Pancreas (tissue), 10 donors: ENCODE data around the gene ALPL. TPM values are rescaled to one million over a fixed set of nuclear protein-coding genes. Genes with fewer than 3 reads are reported as not detected.

Experiments used
- ATAC-seq, 4 donors: fragments of 200-7000 bp; cut with Tn5 transposase; one replicate each; pipeline versions ENCODE4 v1.8.0 to v1.9.1; 2020; ENCODE audit warnings: mild to moderate bottlenecking in 4 of 4, moderate library complexity in 4 of 4
- DNase-seq, 6 donors: peaks; one replicate each; pipeline ENCODE4 v3.0.0-alpha.2; 2020
- FAIRE-seq: peaks from 2 replicates; lab custom pipeline; 2012; peaks lifted over from hg19 to GRCh38; lab: Jason Lieb, UNC
- H3K27ac ChIP-seq, 4 donors: fragments of 200-600 bp; sonication (generic); 1 replicate in 3 of 4; 2 replicates in 1 of 4; pipeline versions ENCODE4 v1.5.0 to v1.8.0; 2020
- H3K27me3 ChIP-seq, 4 donors: fragments of 200-600 bp; one replicate each; pipeline ENCODE4 v1.8.0; 2021
- H3K36me3 ChIP-seq, 3 donors: fragments of 200-600 bp; sonication (generic) in 1 of 3; one replicate each; pipeline versions ENCODE4 v1.5.0 to v1.8.0; 2020 to 2021
- H3K4me1 ChIP-seq, 3 donors: fragments of 200-600 bp; one replicate each; pipeline ENCODE4 v1.8.0; 2021
- H3K4me3 ChIP-seq, 4 donors: fragments of 200-600 bp; sonication (generic) in 2 of 4; one replicate each; pipeline versions ENCODE4 v1.5.0 to v1.8.0; 2020 to 2021
- H3K9me3 ChIP-seq, 4 donors: fragments of 200-600 bp; one replicate each; pipeline ENCODE4 v1.8.0; 2021
- CTCF ChIP-seq, 4 donors: fragments of 200-600 bp; sonication (generic) in 3 of 4; IDR thresholded peaks; one replicate each; pipeline versions ENCODE4 v1.5.0 to v1.8.0; 2021; ENCODE audit warnings: antibody characterized with exemption in 4 of 4
- WGBS, 2 donors: extraction: QIAGEN DNeasy Blood & Tissue Kit; methylation state at CpG; one replicate each; pipeline ENCODE4 v1.1.7; 2013; 5-methylcytosine and 5-hydroxymethylcytosine counted together
- intact Hi-C, 3 donors: fragments of 100-400 bp; cut with DNase I; formaldehyde crosslinking; loops; one replicate each; pipeline versions ENCODE4 v1.11.1 to v1.14.2; 2022
- polyA plus RNA-seq, 2 donors: library from polyadenylated mRNA; stranded (reverse); fragments of 200-250 nt; gene quantifications; one replicate each; pipeline ENCODE4 v1.2.3, GENCODE V29; 2013
- total RNA-seq, 6 donors: library from RNA; stranded (reverse); fragmentation: NEBNext Ultra II Directional in 4 of 6; extraction: Animal tissue kit (Norgen Biotek cat#: 25700) in 4 of 6; gene quantifications; one replicate each; pipeline versions ENCODE4 v1.2.1 to v1.2.4, GENCODE V29; 2021 to 2023
- donor health status: healthy with polysubstance abuse.
- donor health status: DM: no; HTN: no; CAD: no; lungs with moderate emphysema.
- donor health status: DM: no; HTN: no; CAD: no.
- donor health status: control.
- donor health status: control.
- donor health status: Bipolar disorder and iron deficiency.
- donor health status: DM: yes; HTN: yes; CAD: no.
- donor health status: DM: no; HTN: no; CAD: no.
- donor health status: DM: no; HTN: no; CAD: no.
- donor health status: DM: yes; HTN: yes; CAD: no.

The ALPL gene
- total and polyA plus RNA-seq, 8 donors: 0.63 to 6.7 (median 3.0) TPM

GRCh38 chr1:21510885-21511578 lies 1.8 kb downstream of the ALPL start:
- Histone ChIP-seq H3K27ac (no peak overlapping the region), H3K27me3 (no peaks in the 10 kb centered on the region), H3K36me3 (no peaks in the 10 kb centered on the region), H3K4me3 (no peak overlapping the region), H3K9me3 (no peaks in the 10 kb centered on the region), H3K4me1 (no peaks in the 10 kb centered on the region)
- intact Hi-C loops: loop anchor here in 2 of 3 donors (5.0 to 10.0 kb wide), 2 partner anchors 61 to 144 kb away; no protein-coding TSS in a partner anchor
- no peak for TF ChIP-seq CTCF (IDR thresholded peaks at IDR 0.05)
- 75 to 77% methylated on average over 9 of the region's 9 CpGs for WGBS, 2 donors
- no peak for FAIRE-seq
- DNase-seq: no peak
- no peak for ATAC-seq

- no peaks in the 10 kb centered on the region for H3K27me3 ChIP-seq
- no peaks in the 10 kb centered on the region for H3K9me3 ChIP-seq
- WGBS, 2 donors: 76 to 77% methylated on average over 11 of the region's 11 CpGs
- DNase-seq (no peak), ATAC-seq (peak in 3 of 4 donors; percentile 44 to 67 (median 51)), FAIRE-seq (no peak)
- H3K4me1 ChIP-seq: no peaks in the 10 kb centered on the region
- intact Hi-C loops: loop anchor here in 2 of 3 donors (5.0 to 10.0 kb wide), 2 partner anchors 60 to 143 kb away; no protein-coding TSS in a partner anchor
- no peak overlapping the region for H3K27ac ChIP-seq
- no peak for TF ChIP-seq CTCF (IDR thresholded peaks at IDR 0.05)
- H3K4me3 ChIP-seq: no peak overlapping the region
- H3K36me3 ChIP-seq: no peaks in the 10 kb centered on the region
Measured at GRCh38 chr1:21511579-21512522, 2.6 kb downstream of the ALPL start.

- Histone ChIP-seq H3K9me3 (no peaks in the 10 kb centered on the region), H3K27ac (no peak overlapping the region), H3K27me3 (no peaks in the 10 kb centered on the region), H3K36me3 (no peaks in the 10 kb centered on the region), H3K4me1 (no peaks in the 10 kb centered on the region), H3K4me3 (no peak overlapping the region)
- intact Hi-C loops: loop anchor here in 2 of 3 donors (5.0 to 10.0 kb wide), 2 partner anchors 58 to 141 kb away; no protein-coding TSS in a partner anchor
- DNase-seq (no peak), FAIRE-seq (no peak), ATAC-seq (no peak)
- TF ChIP-seq CTCF (IDR thresholded peaks at IDR 0.05): no peak
- WGBS, 2 donors: 73 to 84% methylated on average over 5 of the region's 5 CpGs
Measured at GRCh38 chr1:21514245-21514644, 5.0 kb downstream of the ALPL start.

- Histone ChIP-seq H3K4me1 (no peaks in the 10 kb centered on the region), H3K36me3 (no peaks in the 10 kb centered on the region), H3K27me3 (no peaks in the 10 kb centered on the region), H3K27ac (peak overlapping the region in 2 of 4 donors; percentile 55 to 76), H3K9me3 (no peaks in the 10 kb centered on the region), H3K4me3 (no peak overlapping the region)
- no peak for TF ChIP-seq CTCF (IDR thresholded peaks at IDR 0.05)
- ATAC-seq: peak; percentile 53 to 77 (median 70)
- WGBS, 2 donors: 60% methylated on average over 3 of the region's 3 CpGs
- no peak for DNase-seq
- intact Hi-C loops: loop anchor here in 1 of 3 donors (10.0 kb wide), 1 partner anchor 138 kb away; no protein-coding TSS in a partner anchor
- no peak for FAIRE-seq
Measured at GRCh38 chr1:21517161-21517589, 8.0 kb downstream of the ALPL start.
